Cerebellar cortex (tissue), 1 donor: ENCODE results near the gene PSMB9.
A peak's percentile ranks its signal among the peaks of the same experiment; 100 is the strongest.

Experiments
- DNase-seq: peaks from one replicate; pipeline ENCODE4 v3.0.0-alpha.2; 2015; ENCODE audit warnings: low spot score

The PSMB9 gene

DNA sequence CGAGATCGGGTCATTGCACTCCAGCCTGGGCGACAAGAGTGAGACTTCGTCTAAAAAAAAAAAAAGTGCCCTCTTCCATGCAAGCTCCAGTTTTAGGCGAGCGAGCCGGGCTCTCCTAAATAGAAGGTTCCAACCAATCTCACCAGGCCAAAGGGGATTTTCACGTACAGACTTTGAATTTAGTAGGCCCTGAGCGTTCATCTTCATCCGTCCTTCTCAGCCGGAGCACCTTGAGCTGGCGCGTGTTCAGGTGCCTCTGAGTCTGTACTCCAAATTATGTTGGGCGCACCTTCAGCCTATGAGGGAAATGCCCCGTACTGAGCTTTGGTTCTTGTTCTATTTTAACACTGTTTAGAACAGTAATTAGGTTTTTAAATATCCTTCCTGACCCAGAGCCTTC lies 14.6 kb upstream of the PSMB9 start:
- no peak for DNase-seq

DNA sequence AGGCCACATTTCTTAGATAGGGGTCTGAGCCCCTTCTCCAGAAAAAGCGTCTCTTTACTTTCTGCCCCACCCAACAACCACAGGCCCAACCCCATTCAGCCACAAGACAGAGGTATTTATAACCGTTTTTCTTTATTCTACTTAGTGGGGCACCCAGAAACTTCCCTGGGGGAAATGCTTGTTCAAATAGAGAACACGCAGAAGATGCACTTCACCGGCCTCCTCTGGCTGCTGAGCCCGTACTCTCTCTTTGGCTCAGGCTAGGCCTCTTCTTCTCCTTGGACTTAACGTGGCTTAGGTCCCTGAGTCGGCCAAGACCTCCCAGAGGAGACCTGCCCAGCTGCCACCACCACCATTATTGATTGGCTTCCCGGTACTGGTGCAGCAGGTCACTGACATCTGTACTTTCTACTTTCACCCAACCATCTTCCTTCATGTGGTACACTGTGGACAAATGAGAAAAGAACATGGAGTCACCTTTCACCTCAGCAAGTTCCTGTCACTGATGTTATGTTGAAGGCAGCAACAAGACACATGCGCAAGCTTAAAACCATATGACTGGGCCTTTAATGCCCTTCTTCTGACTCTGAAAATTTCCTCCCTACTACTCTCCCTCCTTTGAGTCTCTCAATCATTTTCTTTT lies 13.3 kb upstream of the PSMB9 start:
- no peak for DNase-seq

DNA sequence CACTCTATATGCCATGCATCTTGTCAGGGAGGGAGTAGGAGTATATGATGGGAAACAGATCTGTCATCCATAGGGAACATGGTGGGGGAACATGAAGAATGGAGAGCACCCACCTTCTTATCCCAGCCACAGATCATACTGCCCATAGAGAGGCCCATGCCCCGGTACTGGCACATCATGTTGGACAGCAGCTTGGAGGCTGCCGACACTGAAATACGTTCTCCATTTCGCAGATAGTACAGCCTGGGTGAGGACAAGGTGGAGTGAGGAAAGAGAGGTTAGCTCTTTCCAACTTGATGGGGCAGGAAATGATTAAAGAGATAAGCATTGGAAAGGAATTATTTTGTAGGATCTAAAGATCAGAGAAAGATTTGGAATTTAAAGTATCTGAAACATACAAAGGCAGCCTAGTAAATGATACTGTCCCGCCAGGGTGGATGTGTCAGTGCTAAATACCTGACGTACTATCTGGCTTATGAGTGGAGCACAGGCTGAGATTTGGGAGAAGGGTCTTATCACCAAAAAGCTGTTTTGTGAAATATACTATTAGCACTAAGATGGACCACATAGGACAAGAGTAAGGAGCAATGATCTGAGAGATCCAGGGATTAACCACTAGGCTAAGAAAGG lies 11.9 kb upstream of the PSMB9 start:
- DNase-seq, result no peak

DNA sequence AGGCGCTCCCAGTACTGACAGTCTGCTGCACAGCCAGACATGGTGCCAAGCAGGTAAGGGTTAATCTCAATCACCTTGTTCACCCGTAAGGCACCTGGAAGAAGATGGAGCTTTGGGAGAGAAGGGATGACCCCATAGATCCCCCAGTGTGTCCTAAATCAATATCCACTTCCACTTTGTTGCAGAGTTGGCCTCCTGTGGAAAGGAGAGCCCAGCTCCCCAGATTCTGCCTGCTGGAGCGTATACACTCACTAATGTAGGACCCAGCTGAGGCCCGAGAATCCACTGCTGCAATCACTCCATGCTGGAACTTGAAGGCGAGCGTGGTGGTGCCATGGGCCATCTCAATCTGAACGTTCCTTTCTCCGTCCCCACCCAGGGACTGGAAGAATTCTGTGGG lies 11.3 kb upstream of the PSMB9 start:
- no peak for DNase-seq

DNA sequence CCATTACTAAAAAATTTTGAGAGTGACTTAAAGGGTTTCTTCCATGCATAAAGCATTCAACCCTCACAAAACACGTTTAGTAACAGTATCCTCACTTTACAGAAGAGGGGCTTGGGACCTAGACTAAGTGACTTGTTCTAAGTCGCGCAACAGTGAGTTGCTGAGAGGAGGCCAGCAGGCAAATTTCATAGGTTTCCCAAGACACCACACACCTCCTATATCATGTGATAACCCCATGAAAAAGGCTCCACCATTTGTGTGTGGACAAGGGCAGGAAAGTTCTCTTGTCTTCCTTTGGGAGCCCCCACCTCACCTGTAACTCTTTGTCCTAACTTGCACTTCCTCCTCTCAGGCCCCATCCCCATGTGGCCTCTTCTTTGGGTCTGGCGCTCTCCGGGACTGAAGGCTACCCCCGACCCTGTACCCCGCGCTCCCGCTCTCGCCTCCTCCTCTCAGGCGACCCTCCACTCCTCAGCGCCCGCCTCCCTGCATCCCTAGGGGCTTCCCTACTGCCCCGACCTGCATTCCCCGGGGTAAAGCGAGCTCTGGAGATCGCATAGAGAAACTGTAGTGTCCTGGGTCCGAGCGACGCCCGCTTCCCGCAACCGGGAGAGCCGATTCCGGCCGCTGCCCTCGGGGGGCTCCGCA lies 10.5 kb upstream of the PSMB9 start:
- no peak for DNase-seq

DNA sequence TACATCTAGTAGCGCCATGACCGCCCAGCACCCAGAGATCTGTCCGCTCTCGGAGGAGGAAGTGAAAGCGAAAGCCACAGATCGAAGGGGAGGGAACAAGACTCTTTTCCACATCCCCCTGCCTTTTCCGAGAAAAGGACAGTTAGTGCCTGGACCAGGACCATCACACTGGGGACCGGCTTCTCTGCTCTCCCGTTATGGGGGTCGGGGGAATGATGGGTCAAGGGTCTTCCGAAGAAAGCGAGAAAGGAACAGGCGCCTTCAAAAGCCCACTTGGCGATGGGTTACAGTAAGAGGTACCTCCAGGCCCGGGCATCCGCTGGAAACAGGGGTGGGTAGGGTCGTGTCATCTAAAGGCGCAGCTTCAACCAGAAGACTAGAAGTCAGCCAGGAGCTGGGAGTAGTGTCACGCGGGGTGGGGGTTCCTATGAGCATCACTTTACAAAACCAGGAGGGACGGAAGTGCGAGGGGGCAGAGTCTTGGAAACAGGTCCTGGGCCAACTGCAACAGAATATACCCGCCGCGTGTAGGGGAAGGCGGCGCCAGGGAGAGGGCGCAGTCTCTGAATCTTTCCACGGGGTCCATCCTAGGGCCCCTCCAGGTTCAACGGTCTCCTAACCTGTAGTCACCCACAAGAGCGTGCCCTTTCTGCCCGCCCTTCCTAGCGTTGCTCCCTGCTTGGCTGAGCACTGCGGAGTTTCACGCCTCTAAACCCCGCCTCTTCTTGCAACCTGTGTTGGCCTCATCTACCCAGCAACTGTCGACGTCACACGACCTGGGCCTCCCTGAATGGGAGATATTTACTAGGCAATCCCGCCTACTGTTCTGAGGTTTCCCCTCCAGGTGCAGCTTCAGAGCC lies 9.8 kb upstream of the PSMB9 start, which contains the start of gene PSMB8:
Gene PSMB8 (minus strand): TSS at position 69 of the 860 bp plus-strand sequence. CDS start 51 bp downstream, at position 18.
- peak; percentile 98 for DNase-seq

DNA sequence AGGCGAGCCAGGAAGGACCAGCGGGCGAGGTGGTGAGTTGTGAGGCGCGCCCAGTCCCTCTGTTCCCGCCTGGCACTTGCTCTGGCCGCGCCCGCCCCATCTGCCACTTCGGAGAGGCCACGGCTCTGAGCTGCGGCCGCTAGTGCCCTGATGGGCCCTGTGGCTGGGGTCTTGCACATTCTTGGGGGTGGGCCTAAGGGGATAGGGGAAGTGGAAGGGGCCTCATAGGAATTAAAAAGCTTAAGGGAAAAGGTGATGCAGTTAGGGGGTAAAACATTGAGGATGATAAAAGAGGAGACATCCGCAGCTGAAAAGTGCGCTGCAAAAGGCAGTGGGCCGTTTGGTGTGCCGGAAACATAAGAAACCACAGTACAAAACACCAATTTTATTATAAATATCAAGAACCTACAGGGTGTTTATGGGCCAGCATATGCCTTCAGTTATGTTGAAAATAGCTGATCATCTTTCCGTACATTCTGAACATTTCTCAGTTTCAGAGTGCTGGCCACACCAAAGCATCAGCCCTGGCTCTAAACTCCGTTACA lies 9.1 kb upstream of the PSMB9 start:
- no peak for DNase-seq

DNA sequence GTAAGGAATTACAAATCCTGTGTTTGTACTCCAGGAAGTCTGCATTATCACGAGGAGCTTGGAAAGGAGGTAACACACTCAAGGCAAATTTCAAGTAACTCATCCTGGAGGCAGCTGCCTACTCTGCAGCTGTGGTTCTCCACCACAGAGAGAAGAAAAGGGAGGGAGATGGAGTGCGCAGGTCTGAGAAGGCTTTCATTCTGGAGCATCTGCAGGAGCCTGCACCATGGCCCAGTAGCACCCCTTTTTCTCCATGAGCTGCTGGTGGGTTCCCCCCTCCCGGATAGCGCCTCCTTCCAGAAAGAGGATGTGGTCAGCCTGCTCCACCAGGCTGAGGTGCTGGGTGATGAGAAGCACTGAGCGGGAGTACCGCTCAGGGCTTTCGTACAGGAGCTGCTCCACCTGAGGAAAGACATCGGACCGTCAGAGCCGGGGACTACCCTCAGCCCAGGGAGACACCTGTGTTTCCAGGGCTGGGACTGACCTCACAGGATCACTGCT lies 8.6 kb upstream of the PSMB9 start:
- no peak for DNase-seq

DNA sequence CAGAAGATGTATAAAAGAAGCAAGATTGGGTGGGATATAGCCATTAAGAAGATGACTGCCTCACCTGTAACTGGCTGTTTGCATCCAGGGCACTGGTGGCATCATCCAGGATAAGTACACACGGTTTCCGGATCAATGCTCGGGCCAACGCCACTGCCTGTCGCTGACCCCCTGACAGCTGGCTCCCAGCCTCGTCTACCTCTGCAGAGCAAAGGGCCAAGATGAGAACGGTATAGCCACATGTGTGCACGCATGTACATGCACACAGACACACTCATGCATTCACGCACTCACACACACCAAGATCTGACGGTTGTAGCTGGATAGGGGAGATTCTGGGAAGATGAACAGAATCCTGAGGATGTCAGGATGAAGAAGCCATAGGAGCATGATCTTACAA lies 7.0 kb upstream of the PSMB9 start:
- no peak for DNase-seq

DNA sequence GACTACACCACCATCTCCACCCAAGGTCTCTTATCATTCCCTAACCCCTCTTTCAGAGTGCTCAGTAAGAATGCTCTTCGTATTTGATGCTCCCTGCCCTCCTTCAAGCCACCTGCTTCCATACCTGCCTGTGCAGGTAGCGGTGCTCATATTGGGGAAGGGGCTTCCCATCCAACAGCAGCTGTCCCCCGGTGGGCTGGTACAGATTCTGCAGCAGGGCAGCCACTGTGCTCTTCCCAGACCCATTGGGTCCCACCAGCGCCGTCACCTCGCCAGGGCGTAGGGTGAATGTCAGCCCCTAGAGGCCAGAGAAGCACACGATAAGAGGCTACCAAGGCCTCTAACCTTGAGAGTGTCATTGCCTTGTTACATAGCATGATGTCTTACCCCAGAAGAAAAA lies 6.2 kb upstream of the PSMB9 start:
- no peak for DNase-seq

DNA sequence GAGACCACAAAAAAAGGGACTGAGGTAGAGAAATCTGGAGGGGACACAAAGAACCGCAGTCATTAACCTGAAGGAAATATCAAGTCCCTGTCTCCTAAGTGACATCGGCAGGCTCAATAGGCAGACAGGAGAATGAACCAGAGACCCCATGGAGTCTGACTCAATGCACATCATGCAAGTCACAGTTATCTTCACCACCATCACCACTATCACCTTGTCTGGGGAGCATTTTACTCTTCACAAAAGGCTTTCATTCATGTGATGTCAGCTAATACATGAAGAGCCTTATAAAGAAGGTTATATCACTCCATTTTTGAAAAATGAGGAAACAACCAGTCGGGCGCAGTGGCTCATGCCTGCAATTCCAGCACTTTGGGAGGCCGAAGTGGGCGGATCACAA lies 4.9 kb upstream of the PSMB9 start:
- no peak for DNase-seq

DNA sequence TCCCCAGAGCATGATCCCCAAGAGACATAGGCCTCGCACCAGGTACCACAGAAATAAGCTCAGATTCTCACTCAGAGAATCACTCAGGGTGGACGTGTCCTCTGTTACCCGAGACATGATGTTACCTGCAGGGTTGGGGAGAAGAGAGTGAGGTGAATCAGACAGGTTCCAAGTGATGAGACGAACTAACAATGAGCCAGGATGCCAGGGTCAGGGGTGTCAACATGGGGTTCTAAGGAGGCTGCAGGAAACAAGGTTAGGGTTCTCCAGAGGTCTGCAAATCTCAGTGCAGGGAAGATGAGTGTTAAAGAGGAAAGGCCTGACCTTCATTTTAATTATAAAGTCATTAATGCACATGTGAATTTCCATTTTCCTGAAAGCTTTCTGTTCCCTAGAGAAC lies 3.0 kb upstream of the PSMB9 start:
- DNase-seq, result no peak

DNA sequence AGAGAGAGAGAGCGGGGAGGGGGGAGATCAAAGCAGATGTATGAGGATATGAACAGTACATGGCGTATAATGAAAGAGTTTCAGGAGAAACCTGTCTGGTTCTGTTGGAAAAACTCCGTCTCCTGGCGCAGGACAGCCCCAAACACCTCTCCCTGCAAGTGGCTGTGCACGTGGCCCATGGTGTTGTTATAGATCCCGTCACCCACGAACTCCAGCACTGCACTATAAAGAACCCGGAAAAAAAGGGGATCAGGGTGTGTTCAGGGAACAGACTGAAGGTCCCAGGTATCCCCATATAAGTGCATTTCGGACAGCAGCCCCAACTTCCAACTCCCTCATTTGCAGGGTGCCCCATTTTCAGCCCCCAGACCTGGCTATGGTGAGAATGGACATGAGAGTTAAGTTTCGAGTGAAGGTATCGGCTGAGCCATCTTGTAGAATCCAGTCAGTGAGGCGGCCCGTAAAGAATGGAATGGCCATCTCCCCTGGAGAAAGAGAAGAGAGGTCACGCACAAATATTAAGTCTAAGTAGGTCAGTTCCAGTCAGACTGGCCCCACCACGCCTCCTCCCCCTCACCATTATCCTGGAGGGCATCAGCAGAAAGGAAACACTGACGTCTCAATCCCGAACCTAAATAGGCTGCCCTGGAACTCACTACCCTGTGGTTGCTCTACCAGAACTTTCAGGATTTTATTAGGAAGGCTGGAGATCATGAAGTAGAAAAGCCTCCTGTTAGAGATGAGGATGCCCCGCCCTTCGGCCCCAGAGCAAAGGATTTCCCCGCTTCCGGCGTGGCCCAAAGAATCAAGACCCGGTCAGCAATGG lies 1.8 kb upstream of the PSMB9 start:
- no peak for DNase-seq

DNA sequence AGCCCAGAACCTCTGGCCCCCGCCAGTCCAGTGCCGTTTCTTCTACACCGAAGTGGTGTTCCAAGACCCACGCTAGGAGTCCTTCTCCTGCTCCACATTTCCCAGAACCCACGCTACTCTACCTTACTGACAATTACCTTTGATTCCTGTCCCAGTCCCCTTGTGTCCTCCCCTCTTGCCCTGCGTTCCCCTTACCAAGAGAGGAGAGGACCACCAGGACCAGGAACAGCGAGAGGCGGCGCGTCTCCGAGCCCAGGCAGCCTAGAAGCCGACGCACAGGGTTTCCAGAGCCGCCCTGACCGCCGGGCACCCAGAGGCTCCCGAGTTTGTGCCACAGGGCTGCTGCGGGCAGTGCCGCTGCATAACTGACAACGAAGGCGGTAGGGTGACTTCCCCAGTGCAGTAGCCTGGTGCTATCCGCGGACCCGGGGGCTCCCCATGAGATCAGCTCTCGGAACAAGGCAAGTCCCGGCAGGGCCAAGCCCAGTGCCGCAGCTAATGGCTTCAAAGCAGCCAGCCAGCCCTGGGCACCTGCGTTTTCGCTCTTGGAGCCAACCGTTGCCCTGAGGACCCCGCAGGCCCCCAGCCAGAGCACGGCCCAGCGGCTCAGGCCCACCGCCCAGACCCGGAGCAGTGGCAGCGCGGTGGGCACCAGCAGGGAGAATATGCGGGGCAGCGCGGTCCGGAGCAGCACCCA lies 1.0 kb upstream of the PSMB9 start:
- peak; percentile 38 for DNase-seq

DNA sequence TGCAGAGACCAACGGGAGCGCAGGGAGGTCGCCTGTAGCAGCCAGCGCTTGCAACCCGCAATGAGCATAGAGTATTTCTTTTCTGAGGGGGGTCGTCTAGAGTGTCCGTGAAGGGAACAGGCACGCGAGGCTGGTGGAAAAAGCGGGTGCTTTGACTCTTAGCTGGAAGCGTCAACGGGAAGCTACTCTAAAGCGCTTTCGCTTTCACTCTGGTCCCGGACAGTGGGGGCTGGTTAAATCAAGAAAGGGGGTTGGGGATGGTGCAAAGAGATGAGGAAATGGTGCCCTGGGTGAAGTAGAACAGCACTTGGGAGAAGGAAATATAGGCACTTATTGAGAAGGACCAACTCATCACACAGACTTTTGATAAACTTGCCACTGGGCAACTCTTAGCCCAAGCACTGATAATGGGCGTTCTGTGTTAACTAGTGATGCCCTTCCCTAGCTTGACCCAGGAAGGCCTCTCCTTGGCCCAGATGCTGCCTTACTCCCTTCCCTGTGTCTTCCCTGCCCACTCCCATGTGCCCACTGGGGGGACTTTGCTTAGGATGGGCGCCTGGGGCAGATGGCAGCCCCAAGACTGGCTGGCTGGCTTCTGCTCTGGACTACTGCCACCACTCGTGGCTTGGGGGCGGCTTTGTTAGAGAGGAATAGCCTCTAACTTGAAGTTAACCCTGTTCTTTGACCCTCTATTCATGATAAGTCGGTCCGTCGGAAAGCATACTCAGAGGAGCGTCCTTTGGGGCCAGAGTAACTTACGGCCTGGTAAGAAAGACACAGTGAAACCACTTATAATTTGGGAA lies 585 bp downstream of the PSMB9 start:
- DNase-seq, result no peak

DNA sequence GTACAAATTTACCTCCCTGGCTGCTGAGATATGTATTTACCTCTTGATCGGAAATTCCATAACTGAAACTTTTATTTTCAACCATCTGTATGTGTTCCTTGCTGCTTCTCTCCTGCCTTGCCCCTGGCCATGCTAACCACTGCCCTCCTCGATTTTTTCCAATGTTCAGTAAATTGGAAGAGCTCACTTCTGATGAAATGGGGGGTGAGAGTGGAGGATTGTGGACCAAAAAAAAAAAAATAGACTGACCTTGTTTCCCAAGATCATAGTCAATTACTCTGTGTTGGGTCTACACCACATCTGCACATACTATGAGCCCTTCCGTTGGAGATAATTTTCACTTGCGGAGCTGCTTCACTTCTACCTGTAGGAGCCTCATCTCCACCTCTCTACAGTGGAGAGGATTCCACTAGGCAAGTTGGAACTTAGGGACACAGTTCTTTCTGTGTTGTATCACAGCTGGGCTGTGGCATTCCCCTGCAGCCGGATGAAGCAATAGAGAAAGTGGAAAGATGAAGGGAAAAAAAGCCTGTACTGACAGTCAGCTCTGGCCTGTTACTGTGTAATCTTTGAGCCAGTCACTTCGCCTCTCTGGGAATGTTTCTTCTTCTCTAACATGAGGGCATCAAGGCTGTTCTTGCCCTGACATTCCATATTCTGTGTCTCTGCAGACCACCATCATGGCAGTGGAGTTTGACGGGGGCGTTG lies 1.6 kb downstream of the PSMB9 start:
- DNase-seq, result no peak

DNA sequence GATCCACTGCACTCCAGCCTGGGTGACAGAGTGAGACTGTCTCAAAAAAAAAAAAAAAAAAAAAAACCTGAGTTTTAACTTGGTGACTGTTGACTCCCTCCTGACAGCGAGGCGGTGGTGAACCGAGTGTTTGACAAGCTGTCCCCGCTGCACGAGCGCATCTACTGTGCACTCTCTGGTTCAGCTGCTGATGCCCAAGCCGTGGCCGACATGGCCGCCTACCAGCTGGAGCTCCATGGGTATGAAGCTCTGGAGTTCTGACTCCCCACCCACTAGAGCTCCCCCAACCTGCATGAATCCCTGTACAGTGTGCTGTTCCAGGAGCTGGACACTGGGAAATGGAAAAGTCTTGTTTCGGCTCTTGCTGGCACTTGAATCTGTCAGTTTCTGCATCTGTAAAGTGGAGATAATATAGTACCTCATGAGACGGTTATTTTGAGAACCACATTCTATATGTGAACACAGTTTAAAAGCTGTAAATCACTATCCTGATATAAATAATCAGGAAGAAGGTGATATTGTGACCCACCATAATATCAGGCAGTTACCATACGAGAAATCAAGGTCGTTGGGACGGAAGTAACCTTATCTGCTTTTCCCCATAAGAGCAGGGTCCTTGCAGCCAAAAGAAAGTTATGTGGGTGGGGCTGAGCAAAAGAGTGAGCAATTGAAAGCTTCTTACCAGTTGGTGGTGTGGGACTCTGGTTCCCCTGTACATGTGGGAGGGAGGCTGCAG lies 3.3 kb downstream of the PSMB9 start:
- DNase-seq, result no peak

DNA sequence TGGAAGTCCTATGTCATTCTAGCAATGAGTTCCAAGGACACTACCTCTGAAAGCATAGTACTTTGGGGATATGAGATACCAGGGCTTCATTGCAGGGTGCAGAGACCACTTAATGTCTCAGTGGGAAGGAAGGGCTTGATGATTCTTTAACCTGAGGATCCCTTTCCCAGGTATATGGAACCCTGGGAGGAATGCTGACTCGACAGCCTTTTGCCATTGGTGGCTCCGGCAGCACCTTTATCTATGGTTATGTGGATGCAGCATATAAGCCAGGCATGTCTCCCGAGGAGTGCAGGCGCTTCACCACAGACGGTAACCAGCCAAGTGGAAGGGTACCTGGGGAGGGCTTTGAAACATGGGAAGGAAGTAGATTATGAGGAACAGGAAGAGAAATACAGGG lies 4.2 kb downstream of the PSMB9 start:
- no peak for DNase-seq
